GM06990 (cell line): ENCODE data around the gene AGBL4.

ENCODE experiments used
- DNase-seq: peaks from one replicate; pipeline ENCODE4 v3.0.0-alpha.2; 2011; ENCODE audit not compliant: insufficient read length; ENCODE audit errors: extremely low read depth
- H3K27me3 ChIP-seq: replicated peaks from 2 replicates; pipeline ENCODE4 v1.6.0; 2011; ENCODE audit warnings: low read length; ENCODE audit not compliant: control insufficient read depth, insufficient read depth
- H3K36me3 ChIP-seq: 2 replicates; pipeline ENCODE4 v1.5.1; 2011; ENCODE audit warnings: low read length; ENCODE audit not compliant: control insufficient read depth, insufficient read depth
- H3K4me3 ChIP-seq: replicated peaks from 2 replicates; pipeline ENCODE4 v1.5.1; 2011; ENCODE audit warnings: low read depth, mild to moderate bottlenecking, control low read depth, low read length
- CTCF ChIP-seq: IDR thresholded peaks from 2 replicates; pipeline ENCODE4 v1.5.1; 2011; ENCODE audit warnings: low read length, control low read depth, mild to moderate bottlenecking, inconsistent platforms; ENCODE audit not compliant: insufficient read depth, poor library complexity, severe bottlenecking

The AGBL4 gene

GRCh38 chr1:48851638-48852037 is 1172.1 kb downstream of the AGBL4 start:
- no peaks in the 10 kb centered on the region for H3K27me3 ChIP-seq
- no peak for DNase-seq
- no peaks in the 10 kb centered on the region for H3K36me3 ChIP-seq
- no peak for TF ChIP-seq CTCF
- H3K4me3 ChIP-seq: no peak overlapping the region

GRCh38 chr1:48848035-48848434 is 1175.7 kb downstream of the AGBL4 start:
- no peak for DNase-seq
- no peak for TF ChIP-seq CTCF
- Histone ChIP-seq H3K36me3 (no peaks in the 10 kb centered on the region), H3K4me3 (no peak overlapping the region), H3K27me3 (no peaks in the 10 kb centered on the region)

GRCh38 chr1:48846441-48846840 is 1177.3 kb downstream of the AGBL4 start:
- DNase-seq: no peak
- TF ChIP-seq CTCF: no peak
- no peaks in the 10 kb centered on the region for H3K36me3 ChIP-seq
- no peaks in the 10 kb centered on the region for H3K27me3 ChIP-seq
- no peak overlapping the region for H3K4me3 ChIP-seq

- no peak for TF ChIP-seq CTCF
- no peak for DNase-seq
- Histone ChIP-seq H3K36me3 (no peaks in the 10 kb centered on the region), H3K27me3 (no peaks in the 10 kb centered on the region), H3K4me3 (no peak overlapping the region)
These were observed 1179.6 kb downstream of the AGBL4 start for GRCh38 chr1:48844187-48844586.

- Histone ChIP-seq H3K36me3 (no peaks in the 10 kb centered on the region), H3K27me3 (no peaks in the 10 kb centered on the region), H3K4me3 (no peak overlapping the region)
- DNase-seq: no peak
- no peak for TF ChIP-seq CTCF
These were observed 1181.8 kb downstream of the AGBL4 start for GRCh38 chr1:48841966-48842365.

- H3K27me3 ChIP-seq: no peaks in the 10 kb centered on the region
- TF ChIP-seq CTCF: no peak
- no peak for DNase-seq
- no peaks in the 10 kb centered on the region for H3K36me3 ChIP-seq
- no peak overlapping the region for H3K4me3 ChIP-seq
These were observed 1182.3 kb downstream of the AGBL4 start for GRCh38 chr1:48841461-48841860.
